ENCODE results near the gene VPS37B. TPM values are rescaled to one million over a fixed set of nuclear protein-coding genes. Genes with fewer than 3 reads are reported as not detected.

The VPS37B gene
- total RNA-seq, 4 donors from 2014 or later, result 21.2 to 52.4 (median 38.1) TPM

DNA sequence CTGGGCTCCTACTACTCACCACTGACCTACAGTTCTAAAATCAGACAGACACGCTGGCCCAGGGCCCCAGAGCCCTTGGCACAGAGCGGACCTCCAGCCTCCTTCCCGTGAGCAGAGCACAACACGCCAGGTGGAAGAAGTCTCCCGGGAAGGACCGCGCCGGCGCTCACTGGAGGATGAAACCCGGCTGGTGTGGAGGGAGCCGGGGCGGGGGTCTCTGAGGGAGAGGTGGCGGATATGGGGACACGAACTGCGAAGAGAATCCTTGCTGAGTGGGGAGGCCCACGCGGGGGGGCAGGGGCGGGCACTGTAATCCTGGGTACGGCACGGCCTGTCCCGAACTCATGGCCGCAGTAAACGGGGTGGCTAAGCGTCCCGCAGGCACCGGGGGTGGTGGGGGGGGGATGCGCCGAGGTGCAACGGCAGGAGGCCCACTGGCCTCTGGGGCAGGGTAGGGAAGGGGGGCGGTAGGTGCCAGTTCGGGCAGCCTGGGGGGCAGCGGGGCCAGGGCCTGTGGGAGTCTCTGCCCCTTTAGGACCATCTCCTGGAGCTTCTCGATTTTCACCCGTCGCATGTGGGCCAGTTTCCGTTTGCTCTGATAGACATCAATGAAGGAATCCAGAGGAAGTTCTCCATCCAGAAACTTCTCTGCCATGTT is 28.8 kb downstream of the VPS37B start:
- H3K27ac ChIP-seq (replicated peaks in 1 of 4), result peak overlapping the region; percentile 30 to 56 (median 43)
- no peak for DNase-seq (ENCODE audit: extremely low spot score)
- H3K4me3 ChIP-seq, result no peak overlapping the region
- TF ChIP-seq POLR2AphosphoS5 (IDR thresholded peaks at IDR 0.05) (no peak), POLR2A (IDR thresholded peaks at IDR 0.05; ENCODE audit: low read depth) (no peak), EP300 (IDR thresholded peaks at IDR 0.05) (no peak)
- TF ChIP-seq, protein P1, sequence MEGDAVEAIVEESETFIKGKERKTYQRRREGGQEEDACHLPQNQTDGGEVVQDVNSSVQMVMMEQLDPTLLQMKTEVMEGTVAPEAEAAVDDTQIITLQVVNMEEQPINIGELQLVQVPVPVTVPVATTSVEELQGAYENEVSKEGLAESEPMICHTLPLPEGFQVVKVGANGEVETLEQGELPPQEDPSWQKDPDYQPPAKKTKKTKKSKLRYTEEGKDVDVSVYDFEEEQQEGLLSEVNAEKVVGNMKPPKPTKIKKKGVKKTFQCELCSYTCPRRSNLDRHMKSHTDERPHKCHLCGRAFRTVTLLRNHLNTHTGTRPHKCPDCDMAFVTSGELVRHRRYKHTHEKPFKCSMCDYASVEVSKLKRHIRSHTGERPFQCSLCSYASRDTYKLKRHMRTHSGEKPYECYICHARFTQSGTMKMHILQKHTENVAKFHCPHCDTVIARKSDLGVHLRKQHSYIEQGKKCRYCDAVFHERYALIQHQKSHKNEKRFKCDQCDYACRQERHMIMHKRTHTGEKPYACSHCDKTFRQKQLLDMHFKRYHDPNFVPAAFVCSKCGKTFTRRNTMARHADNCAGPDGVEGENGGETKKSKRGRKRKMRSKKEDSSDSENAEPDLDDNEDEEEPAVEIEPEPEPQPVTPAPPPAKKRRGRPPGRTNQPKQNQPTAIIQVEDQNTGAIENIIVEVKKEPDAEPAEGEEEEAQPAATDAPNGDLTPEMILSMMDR (IDR thresholded peaks at IDR 0.05), result no peak
- intact Hi-C loops (cut with DNase I), result no loop called here
- no peaks in the 10 kb centered on the region for H3K27me3 ChIP-seq
- H3K36me3 ChIP-seq, result peaks cover 29 to 64% (median 59%) of the 10 kb centered on the region in 4 donors
- WGBS, result 80% methylated on average over 27 of the region's 36 CpGs
- H3K9me3 ChIP-seq, result no peaks in the 10 kb centered on the region
- H3K4me1 ChIP-seq, result peaks cover 58 to 83% (median 69%) of the 10 kb centered on the region in 4 donors

DNA sequence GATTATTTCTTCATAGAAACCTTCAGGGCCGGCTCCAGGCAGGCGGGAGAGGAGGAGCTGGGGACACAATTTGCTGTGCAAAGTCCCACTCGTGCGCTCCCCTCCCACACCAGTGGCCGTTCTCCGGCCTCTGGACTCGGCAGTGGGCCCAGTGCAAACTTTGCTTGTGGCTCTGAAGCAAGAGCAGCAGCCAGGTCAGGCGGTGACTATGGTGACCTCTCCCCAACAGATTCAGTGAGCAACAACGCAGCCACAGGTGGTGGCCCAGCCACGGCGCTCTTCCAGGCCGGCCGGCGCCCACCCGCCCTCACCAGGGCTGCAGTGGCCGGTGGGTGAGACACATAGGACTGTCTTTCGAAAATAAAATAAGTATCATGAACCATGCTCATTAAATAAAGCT is 29.5 kb downstream of the VPS37B start:
- peak overlapping the region in 2 of 4 donors; percentile 3 to 56 for H3K27ac ChIP-seq (replicated peaks in 1 of 4)
- WGBS, result 89% methylated on average over 17 of the region's 17 CpGs
- H3K9me3 ChIP-seq, result no peaks in the 10 kb centered on the region
- intact Hi-C loops (cut with DNase I), result no loop called here
- H3K4me1 ChIP-seq, result peaks cover 58 to 81% (median 69%) of the 10 kb centered on the region in 4 donors
- peaks cover 29 to 65% (median 63%) of the 10 kb centered on the region in 4 donors for H3K36me3 ChIP-seq
- H3K27me3 ChIP-seq, result no peaks in the 10 kb centered on the region
- no peak for TF ChIP-seq POLR2AphosphoS5 (IDR thresholded peaks at IDR 0.05)
- TF ChIP-seq, protein P1 (IDR thresholded peaks at IDR 0.05), result no peak
- no peak for TF ChIP-seq EP300 (IDR thresholded peaks at IDR 0.05)
- no peak for TF ChIP-seq POLR2A (IDR thresholded peaks at IDR 0.05; ENCODE audit: low read depth)
- DNase-seq (ENCODE audit: extremely low spot score), result no peak
- H3K4me3 ChIP-seq, result no peak overlapping the region

DNA sequence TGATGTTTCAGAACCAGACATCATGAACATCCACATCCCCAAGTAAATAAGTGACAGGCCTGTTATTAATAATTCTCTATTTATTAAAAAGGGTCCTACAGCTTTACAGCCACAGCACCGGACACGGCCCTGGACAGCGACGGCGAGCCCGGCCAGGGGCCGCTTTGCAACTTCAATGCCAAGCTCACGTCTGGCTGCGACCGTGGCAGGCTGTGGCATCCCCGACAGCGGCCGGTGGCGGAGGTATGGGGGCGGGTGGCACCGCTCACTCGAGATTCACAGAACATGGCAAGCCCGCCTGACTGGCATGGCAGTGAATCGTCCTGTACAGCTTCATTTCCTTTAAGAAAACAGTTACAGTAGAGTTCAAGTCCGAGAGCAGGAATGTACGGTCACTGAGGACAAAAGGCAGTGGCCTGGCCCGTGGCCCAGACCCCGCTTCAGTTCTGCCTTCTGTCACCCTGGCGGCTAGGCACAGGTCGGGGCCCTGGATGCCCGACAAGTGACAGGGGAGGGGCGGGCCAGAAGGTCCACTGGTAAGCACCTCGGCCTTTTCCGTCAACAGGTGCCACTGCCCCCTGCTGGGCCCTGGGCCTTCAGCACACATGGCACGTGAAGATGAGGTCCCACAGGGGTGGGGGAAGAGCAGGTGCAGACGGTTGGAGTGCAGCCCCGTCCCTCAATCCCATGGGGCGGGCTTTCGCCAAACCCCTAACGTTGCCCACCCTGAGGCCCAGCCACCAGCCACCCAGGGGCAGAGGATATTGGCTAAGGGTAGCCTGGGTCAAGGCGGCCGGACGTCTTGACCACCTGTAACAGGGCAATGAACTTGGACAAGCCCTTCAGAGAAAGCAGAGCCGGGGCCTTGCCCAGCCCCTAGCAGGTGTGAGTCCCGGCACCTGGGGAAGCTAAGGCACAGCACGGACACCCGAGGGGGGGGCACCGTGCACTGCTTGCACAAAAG is 30.4 kb downstream of the VPS37B start:
- H3K27me3 ChIP-seq, result no peaks in the 10 kb centered on the region
- peaks cover 58 to 79% (median 69%) of the 10 kb centered on the region in 4 donors for H3K4me1 ChIP-seq
- peaks cover 29 to 72% (median 66%) of the 10 kb centered on the region in 4 donors for H3K36me3 ChIP-seq
- intact Hi-C loops (cut with DNase I), result no loop called here
- no peaks in the 10 kb centered on the region for H3K9me3 ChIP-seq
- peak overlapping the region; percentile 3 to 56 (median 32) for H3K27ac ChIP-seq (replicated peaks in 1 of 4)
- TF ChIP-seq EP300 (IDR thresholded peaks at IDR 0.05) (no peak), POLR2A (IDR thresholded peaks at IDR 0.05; ENCODE audit: low read depth) (no peak), POLR2AphosphoS5 (IDR thresholded peaks at IDR 0.05) (peak in 1 of 2 donors; percentile 36)
- TF ChIP-seq, protein P1 (IDR thresholded peaks at IDR 0.05), result peak in 1 of 3 experiments; percentile 38
- no peak for DNase-seq (ENCODE audit: extremely low spot score)
- H3K4me3 ChIP-seq, result no peak overlapping the region
- WGBS, result 62% methylated on average over 9 of the region's 43 CpGs

DNA sequence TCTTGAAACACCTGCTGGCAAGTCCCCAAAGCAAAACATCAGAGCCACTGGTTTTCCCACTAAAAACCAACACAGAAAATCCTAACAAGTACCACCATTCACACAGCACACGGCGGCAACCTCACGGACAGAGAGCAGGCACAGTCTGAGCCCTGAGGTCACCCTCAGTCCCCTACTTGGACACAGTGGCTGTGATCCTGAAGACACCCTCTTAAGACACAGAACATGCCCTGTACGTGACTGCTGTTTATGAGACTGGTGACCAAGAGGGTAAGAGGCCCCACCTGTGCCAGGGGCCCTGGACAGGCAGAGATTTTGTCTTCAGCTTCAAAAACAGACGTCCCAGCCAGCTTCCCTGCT is 31.1 kb downstream of the VPS37B start:
- peaks cover 29 to 69% (median 63%) of the 10 kb centered on the region in 4 donors for H3K36me3 ChIP-seq
- H3K9me3 ChIP-seq, result no peaks in the 10 kb centered on the region
- intact Hi-C loops (cut with DNase I), result no loop called here
- no peaks in the 10 kb centered on the region for H3K27me3 ChIP-seq
- H3K4me3 ChIP-seq, result no peak overlapping the region
- peaks cover 58 to 79% (median 69%) of the 10 kb centered on the region in 4 donors for H3K4me1 ChIP-seq
- DNase-seq (ENCODE audit: extremely low spot score), result no peak
- 69% methylated on average over 4 of the region's 5 CpGs for WGBS
- no peak for TF ChIP-seq POLR2AphosphoS5 (IDR thresholded peaks at IDR 0.05)
- TF ChIP-seq, protein P1 (IDR thresholded peaks at IDR 0.05), result no peak
- no peak for TF ChIP-seq POLR2A (IDR thresholded peaks at IDR 0.05; ENCODE audit: low read depth)
- no peak for TF ChIP-seq EP300 (IDR thresholded peaks at IDR 0.05)
- peak overlapping the region in 2 of 4 donors; percentile 20 to 56 for H3K27ac ChIP-seq (replicated peaks in 1 of 4)

Measured in esophagus muscularis mucosa (tissue), 4 donors.